GM21786 (cell line): Measurements from ENCODE around the gene ITPK1.

Experiments
- ATAC-seq: cut with Tn5 transposase; IDR thresholded peaks from one replicate; pipeline ENCODE4 v1.9.1; 2021; ENCODE audit not compliant: unreplicated experiment

Gene ITPK1

GRCh38 chr14:92994131-92994676 lies 121.5 kb downstream of the ITPK1 start:
- ATAC-seq: no peak

- ATAC-seq: no peak
Observed at GRCh38 chr14:92993302-92993701, 122.4 kb downstream of the ITPK1 start.

GRCh38 chr14:92991536-92991935 lies 124.2 kb downstream of the ITPK1 start:
- ATAC-seq: no peak

GRCh38 chr14:92990456-92991430 lies 125.0 kb downstream of the ITPK1 start:
- ATAC-seq: no peak

GRCh38 chr14:92988786-92989755 lies 126.7 kb downstream of the ITPK1 start:
- no peak for ATAC-seq

GRCh38 chr14:92987713-92988510 lies 127.8 kb downstream of the ITPK1 start:
- ATAC-seq: no peak

GRCh38 chr14:92987148-92987570 lies 128.6 kb downstream of the ITPK1 start:
- no peak for ATAC-seq

GRCh38 chr14:92986254-92987147 lies 129.2 kb downstream of the ITPK1 start:
- ATAC-seq: no peak

GRCh38 chr14:92985521-92985920 lies 130.2 kb downstream of the ITPK1 start:
- ATAC-seq: no peak

GRCh38 chr14:92984896-92985295 lies 130.8 kb downstream of the ITPK1 start:
- no peak for ATAC-seq

- no peak for ATAC-seq
Observed at GRCh38 chr14:92984082-92984788, 131.5 kb downstream of the ITPK1 start.

GRCh38 chr14:92982956-92983355 lies 132.8 kb downstream of the ITPK1 start:
- ATAC-seq: no peak

GRCh38 chr14:92981726-92982125 lies 134.0 kb downstream of the ITPK1 start:
- no peak for ATAC-seq

GRCh38 chr14:92980866-92981265 lies 134.9 kb downstream of the ITPK1 start:
- ATAC-seq: no peak

- no peak for ATAC-seq
Observed at GRCh38 chr14:92978229-92979021, 137.3 kb downstream of the ITPK1 start.

- ATAC-seq: no peak
Observed at GRCh38 chr14:92976268-92976667, 139.5 kb downstream of the ITPK1 start.

- ATAC-seq: no peak
Observed at GRCh38 chr14:92974541-92975345, 141.0 kb downstream of the ITPK1 start.
